HG02763 (cell line): ENCODE results near the gene IL1RAPL1.

Source experiments
- ATAC-seq: cut with Tn5 transposase; IDR thresholded peaks from one replicate; pipeline ENCODE4 v1.9.1; 2021; ENCODE audit warnings: mild to moderate bottlenecking, moderate library complexity; ENCODE audit not compliant: unreplicated experiment

IL1RAPL1 gene

GRCh38 chrX:28626515-28626914, 39.3 kb downstream of the IL1RAPL1 start:
- ATAC-seq = no peak

DNA sequence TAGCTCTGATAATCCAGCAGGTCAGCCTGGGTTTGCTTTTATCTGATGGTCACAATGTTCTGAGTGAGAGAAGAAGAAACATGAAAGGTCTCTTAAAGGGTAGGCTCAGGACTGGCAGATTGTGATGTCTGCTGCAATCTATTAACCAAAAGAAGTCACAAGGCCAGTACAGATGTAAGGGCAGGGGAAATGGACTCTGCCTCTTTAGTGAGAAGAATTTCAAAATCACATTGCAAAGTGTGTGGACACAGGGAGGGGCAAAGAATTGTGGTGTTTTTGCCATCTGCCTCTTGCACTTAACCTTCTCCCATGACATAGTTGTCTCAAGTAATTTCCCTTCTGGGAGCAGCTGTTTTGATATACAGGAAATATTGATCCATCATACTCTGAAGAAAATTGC, 40.9 kb downstream of the IL1RAPL1 start:
- ATAC-seq = no peak

DNA sequence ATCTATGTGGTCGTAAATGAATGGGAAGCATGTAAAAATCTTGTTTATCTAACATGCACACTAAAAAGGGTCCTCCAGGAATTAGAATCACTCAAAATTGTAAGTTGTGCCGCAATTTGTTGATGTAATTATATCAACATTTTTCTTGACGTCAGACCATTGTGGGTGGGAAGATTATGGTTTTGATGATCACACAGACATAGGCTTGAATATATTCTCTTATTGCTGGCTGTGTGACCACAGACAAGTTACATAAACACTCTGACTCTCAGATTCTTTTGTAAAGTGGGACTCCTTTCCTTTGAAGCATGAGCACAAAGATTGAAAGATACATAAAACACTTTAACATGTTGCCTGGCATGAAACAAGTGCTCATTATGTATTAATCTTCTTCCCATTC, 51.5 kb downstream of the IL1RAPL1 start:
- no peak for ATAC-seq

- ATAC-seq = no peak
Measured at GRCh38 chrX:28639451-28639850, 52.2 kb downstream of the IL1RAPL1 start.

DNA sequence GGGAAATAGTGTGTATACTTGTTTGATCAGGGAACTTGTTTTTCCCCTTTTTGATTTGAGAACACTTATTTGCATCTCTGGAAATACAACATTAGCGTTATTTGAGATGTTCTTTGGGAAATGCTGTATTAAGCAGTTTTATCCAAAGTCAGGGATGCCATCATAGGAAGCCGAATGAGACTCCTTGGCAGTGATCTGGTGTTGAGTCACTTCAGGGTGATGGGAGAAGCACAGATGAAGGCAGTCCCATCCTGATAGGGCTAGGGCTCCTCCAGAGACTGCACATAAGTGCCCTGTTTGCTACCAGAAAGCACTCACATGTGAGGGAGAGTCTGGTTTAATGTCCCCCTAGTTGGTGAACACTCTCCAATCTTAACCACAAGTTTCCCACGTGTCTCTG, 62.3 kb downstream of the IL1RAPL1 start:
- no peak for ATAC-seq

DNA sequence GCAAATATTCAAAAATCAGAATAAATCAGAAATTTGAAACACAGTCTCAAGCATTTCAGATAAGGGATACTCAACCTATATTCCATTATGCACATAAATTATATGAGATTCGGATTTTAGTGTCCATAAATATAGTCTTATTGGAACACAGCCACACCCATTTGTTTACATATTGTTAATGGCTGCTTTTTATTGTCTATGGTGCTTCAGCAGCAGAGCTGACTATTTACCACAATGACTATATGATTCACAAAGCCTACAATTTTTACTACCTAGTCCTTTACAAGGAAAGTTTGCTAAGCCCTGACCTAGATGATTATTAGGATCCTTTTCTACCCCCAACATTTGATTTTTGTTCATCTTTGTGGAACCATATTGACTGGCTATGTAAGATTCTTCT, 63.9 kb downstream of the IL1RAPL1 start:
- no peak for ATAC-seq

DNA sequence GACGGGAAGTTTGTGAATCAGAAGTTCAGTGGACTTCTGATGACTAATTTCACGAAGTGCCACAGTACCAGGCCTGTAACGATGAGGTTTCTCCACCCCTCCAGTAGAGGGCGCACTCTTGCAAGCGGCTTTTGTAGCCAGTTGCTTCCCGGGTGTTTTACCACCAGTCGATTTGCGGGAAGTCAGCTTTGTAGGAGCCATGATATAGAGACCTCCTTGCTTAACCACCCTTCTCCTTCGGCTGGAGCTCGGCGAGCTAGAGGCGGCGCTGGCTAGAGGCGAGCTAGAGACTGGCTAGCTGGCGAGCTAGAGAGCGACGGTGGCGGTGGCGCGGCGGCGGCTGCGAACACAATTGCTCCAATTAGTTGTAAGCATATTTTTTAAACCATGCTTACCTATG, 72.0 kb downstream of the IL1RAPL1 start:
- no peak for ATAC-seq

GRCh38 chrX:28665778-28666177, 78.5 kb downstream of the IL1RAPL1 start:
- ATAC-seq = no peak

DNA sequence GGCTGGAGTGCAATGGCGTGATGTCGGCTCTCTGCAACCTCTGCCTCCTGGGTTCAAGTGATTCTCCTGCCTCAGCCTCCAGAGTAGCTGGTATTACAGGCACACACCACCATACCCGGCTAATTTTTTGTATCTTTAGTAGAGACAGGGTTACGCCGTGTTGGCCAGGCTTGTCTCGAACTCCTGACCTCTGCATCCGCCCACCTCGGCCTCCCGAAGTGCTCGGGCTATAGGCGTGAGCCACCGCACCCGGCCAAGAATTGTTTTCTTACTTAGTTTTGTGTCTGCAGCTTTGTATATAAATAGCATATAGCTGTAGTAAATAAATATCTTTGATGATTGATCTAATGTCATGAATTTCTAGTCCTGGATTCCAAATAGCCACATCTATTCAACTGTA, 81.1 kb downstream of the IL1RAPL1 start:
- no peak for ATAC-seq

GRCh38 chrX:28668957-28669356, 81.7 kb downstream of the IL1RAPL1 start:
- no peak for ATAC-seq

- ATAC-seq = no peak
Measured at GRCh38 chrX:28670074-28670473, 82.8 kb downstream of the IL1RAPL1 start.

DNA sequence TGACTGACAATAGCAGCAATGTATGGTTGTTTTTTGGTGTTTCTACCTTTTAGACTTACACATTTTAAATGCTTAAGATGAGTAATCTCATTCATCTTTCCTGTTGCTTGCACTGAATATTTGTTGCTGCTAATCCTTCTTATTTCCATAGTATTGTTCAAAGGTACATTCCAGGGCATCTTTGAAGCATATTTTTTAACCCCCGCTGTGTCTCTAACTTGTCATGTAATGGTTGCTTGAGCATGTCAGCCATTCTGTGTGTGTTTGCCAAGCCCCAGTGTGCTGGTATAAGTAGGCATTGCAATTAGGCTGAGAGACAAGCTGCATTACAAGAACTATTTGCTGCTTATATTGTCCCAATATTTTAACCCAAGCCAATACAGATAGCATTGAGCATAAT, 87.9 kb downstream of the IL1RAPL1 start:
- ATAC-seq = no peak

GRCh38 chrX:28693101-28693500, 105.9 kb downstream of the IL1RAPL1 start:
- no peak for ATAC-seq

DNA sequence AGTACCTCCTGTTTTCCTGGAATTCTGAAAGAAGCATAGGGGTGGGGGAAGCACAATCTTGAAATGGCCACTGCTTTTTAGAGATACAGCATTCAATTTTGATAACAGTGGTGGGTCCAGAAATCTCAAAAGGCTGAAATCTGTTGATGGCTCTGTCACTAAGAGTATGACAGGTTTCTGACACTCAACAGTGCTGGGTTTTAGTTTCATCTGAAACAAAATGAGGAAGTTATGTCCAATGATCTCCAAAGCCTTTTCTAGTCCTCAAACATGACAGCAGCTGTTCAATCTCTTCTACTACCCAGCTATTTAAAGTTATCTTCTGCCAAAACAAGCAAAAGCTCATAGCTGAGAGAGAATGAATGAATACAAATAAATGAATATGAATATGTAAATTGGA, 110.5 kb downstream of the IL1RAPL1 start:
- ATAC-seq = no peak

DNA sequence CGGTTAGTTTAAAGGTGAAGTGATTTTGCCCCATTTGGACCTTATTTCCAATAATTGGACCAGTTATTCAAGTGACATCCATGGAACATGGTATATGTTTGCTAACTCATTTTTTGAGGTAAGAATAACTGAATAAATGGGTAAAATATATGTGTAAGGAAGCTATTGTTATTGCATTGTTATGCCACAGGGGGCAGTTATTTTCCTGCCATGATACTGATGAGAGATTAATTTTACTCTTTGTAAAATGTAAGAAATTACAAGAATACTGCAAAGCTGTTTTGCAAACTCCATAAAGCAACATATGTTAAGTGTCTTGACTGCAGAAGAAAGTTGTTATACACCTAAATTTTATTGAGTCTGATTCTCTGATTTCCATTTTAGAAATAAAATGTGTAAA, 114.0 kb downstream of the IL1RAPL1 start:
- no peak for ATAC-seq

- ATAC-seq = no peak
Measured at GRCh38 chrX:28706964-28707363, 119.7 kb downstream of the IL1RAPL1 start.

DNA sequence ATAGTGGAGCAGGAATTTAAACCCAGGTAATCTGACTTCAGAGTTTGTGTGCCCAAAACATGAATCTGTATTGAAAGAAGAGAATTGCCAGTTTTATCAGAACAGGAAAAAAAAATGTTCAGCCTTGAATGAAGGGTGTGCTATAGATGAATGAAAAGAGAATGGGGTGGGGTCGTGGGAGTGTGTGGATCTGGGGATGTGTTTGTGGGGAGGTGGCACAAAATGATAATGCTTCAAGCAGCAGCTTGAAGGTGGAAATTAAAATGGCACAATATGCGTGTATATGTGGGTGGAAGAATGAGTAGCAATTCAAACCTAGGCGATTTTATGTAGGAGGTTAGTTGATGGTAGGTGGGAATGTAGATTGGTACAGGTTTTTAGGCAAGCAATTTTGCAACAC, 122.2 kb downstream of the IL1RAPL1 start:
- ATAC-seq = no peak

GRCh38 chrX:28717864-28718263, 130.6 kb downstream of the IL1RAPL1 start:
- no peak for ATAC-seq

- ATAC-seq = no peak
Measured at GRCh38 chrX:28718450-28718849, 131.2 kb downstream of the IL1RAPL1 start.

GRCh38 chrX:28719620-28720019, 132.4 kb downstream of the IL1RAPL1 start:
- no peak for ATAC-seq

DNA sequence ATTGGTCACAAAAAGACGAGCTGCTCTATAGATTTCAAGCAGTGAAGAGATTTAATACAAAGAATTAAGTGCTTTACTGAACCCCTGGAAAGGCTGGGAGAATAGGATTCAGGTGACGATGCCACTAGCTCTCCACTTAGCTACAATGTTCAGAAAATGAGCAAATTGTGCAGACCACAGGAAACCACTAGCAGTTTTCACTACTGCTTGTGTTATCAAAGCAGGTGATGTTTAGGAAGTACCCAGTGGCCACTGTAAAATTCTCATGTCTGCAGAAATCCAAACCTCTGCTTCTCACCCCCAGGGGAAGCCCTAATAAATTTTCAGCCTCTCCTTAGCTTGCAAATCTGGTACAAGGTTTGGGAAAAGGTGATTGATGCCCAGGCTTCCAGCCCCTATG, 165.1 kb downstream of the IL1RAPL1 start:
- no peak for ATAC-seq

DNA sequence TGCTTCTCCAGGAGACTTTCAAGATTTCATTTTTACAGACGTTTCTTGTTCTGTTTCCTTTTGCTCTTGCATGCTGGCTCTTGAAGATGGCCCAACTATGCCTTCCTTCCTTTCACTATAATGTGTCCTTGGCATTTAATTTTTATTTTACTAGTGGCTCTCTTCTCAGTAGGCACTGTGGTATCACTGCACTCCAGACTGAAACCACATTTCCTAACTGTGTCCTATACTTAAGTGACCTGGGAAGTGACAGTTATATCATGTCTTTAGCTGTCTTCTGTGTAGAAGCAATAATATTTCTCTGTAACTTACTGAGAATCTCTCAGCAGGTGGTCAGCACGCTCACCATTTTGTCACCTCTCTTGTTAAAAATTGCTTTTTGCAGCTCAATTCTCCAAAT, 168.9 kb downstream of the IL1RAPL1 start:
- no peak for ATAC-seq

DNA sequence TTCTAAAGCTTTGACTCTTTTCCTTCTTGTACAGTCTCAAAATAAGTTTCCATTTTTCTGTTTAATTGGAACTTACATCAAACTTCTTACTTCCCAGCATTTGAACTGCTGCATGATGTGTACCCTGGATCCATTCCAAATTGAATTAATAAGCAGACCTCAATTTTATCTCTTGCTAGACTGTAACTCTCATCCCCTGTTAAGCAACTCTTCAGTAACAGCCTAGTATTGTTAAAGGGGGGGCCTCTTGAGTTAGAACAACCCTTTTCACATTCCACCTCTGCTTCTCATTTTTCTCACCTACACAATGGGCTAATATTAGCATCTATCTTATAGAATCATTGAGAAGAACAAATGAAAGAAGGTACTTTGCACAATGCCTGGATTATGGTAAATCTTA, 169.4 kb downstream of the IL1RAPL1 start:
- no peak for ATAC-seq

- ATAC-seq = no peak
Measured at GRCh38 chrX:28757290-28757689, 170.0 kb downstream of the IL1RAPL1 start.
